Fibroblast of gingiva (primary cell): ENCODE measurements around the gene RNF213.
"Not testable (repeated sequence)": the region's sequence is repeated elsewhere in the genome, so short reads cannot be mapped to it uniquely, and the experiment has no call there.

ENCODE experiments used
- DNase-seq: peaks from one replicate; pipeline ENCODE4 v3.0.0-alpha.2; 2011; ENCODE audit warnings: low read depth

Gene RNF213

DNA sequence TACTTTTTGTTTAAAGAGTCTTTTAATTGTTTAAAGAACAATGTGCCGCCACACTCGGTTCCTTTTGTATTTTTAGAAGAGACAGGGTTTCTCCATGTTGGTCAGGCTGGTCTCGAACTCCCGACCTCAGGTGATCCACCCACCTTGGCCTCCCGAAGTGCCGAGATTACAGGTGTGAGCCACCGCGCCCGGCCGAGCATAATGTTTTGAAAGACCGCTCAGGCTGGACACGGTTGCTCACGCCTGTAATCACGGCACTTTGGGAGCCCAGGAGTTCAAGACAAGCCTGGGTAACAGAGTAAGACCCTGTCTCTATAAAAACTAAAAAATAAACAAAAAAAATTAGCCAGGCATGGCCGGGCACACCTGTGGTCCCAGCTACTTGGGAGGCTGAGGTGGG lies 59.8 kb downstream of the RNF213 start:
- no peak for DNase-seq

- DNase-seq = no peak
These were observed 62.2 kb downstream of the RNF213 start for GRCh38 chr17:80322864-80323263.

DNA sequence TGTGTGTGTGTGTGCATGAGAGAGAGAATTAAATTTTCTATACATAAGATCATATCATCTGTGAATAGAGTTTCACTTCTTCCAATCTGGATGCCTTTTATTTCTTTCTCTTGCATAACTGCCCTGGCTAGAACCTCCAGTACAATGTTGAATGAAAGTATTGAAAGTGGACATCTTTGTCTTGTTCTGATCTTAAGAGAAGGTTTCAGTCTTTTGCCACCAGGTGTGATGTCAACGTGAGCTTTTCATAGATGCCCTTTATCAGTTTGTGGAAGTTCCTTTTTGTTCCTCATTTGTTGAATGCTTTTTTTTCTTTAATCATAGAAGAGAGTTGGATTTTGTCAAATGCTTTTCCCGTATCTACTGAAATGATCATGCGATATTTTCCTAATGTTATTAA lies 63.3 kb downstream of the RNF213 start:
- no peak for DNase-seq

DNA sequence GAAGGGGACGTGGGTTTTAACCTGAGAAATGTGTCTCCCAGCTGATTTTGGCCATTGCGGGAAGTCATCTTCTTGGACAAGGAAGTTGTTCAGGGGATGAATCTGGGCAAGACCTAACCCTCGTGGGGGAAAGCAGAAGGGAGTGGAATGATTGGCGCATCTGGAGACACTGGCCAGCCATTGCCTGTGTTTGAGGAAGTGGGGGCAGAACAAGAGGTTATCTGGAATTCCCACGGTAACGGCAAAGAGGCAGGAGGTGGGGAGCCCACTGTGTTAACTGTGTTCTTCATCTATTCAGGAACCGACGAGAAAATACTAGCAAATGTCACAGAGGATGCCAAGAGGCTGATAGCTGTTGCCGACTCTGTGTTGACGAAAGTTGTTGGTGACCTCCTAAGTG lies 66.9 kb downstream of the RNF213 start:
- no peak for DNase-seq

DNA sequence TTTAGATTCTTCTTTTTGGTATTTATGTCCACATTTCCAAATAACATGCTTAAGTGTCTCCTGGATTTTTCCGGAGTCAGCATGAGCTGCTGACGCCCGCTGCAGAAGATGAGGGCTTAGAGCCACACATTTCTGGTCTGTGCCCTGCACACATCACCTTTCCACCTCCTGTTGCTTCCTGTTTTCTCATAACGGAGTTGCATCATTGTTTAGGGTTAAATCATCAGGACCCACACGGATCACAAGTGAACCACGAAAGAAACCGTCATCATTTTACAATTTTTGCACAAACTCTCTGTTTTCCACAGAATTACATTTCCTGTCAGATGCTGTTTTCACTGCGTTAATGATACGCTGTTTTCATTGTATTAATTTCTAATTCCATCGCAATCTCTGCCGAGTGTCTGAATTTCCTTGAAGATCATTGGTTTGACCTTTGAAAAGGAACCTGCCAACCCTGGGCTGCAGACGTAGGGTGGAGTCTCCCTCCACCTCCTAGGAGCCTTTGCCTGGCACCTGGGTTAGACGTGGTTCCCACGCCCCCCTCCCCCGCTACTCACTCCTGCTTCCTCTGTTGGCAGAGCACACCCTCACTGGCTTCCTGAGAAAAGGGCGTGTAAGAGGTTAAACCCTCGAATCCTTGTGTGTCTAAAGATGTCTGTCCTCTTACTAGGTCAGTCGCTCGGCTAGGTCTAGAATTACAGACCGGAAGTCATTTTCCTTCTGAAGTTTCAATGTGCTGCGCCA lies 68.2 kb downstream of the RNF213 start:
- DNase-seq = no peak

GRCh38 chr17:80329421-80329820 lies 68.8 kb downstream of the RNF213 start:
- DNase-seq = not testable (repeated sequence)

- DNase-seq = no peak
These were observed 69.6 kb downstream of the RNF213 start for GRCh38 chr17:80330276-80330675.

GRCh38 chr17:80330938-80331337 lies 70.3 kb downstream of the RNF213 start:
- DNase-seq = not testable (repeated sequence)

DNA sequence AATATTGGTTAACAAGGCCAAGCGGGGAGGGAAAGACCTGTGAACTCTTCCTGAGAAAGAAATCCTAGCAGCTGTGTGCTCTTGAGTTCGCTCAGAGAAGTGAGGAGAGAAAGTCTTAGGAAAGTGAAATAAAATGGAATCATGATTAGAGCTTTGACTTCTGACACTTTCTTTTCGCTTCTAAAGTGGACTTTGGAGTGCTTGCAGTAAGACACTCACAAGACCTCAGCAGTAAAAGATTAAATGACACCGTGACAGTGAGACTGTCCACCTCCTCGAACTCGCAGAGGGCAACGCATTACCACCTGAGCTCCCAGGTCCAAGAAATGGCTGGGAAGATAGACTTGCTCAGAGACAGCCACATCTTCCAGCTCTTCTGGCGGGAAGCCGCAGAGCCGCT lies 71.2 kb downstream of the RNF213 start:
- DNase-seq = no peak

- no peak for DNase-seq
These were observed 76.7 kb downstream of the RNF213 start for GRCh38 chr17:80337195-80337895.

- DNase-seq = no peak
These were observed 78.5 kb downstream of the RNF213 start for GRCh38 chr17:80339118-80339517.

DNA sequence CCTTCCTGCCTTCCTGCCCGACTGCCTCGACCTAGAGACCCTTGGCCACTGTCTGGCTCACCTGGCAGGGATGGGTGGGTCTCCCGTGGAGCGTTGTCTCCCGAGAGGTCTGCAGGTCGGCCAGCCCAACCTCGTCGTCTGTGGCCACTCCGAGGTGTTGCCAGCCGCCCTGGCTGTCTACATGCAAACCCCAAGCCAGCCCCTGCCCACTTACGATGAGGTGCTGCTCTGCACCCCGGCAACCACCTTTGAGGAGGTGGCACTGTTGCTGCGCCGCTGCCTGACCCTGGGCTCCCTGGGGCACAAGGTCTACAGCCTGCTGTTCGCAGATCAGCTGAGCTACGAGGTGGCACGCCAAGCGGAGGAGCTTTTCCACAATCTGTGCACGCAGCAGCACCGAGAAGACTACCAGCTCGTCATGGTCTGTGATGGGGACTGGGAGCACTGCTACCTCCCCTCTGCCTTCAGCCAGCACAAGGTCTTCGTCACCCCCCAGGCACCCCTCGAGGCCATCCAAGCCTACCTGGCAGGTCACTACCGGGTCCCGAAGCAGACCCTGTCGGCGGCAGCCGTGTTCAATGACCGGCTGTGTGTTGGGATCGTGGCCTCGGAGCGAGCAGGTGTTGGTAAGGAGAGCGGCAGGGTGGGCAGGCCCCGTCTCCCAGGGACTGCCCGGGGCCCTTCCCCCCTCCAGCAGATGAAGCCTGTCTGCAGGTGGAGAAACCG lies 79.2 kb downstream of the RNF213 start:
- DNase-seq = no peak

- no peak for DNase-seq
These were observed 84.7 kb downstream of the RNF213 start for GRCh38 chr17:80345321-80345720.

DNA sequence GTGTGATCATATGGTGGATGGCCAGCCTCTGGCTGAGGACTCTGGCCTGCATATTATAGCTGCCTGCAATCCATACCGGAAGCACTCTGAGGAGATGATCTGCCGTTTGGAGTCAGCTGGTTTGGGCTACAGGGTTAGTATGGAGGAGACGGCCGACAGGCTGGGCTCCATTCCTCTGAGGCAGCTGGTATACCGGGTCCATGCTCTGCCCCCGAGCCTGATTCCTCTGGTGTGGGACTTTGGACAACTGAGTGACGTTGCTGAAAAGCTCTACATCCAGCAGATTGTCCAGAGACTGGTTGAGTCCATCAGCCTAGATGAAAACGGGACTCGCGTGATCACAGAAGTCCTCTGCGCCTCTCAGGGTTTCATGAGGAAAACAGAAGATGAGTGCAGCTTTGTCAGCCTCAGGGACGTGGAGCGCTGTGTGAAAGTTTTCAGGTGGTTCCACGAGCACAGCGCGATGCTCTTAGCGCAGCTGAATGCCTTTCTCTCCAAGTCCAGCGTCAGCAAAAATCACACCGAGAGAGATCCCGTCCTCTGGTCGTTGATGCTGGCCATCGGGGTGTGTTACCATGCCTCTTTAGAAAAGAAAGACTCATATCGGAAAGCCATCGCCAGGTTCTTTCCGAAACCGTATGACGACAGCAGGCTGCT lies 85.3 kb downstream of the RNF213 start:
- DNase-seq = no peak

DNA sequence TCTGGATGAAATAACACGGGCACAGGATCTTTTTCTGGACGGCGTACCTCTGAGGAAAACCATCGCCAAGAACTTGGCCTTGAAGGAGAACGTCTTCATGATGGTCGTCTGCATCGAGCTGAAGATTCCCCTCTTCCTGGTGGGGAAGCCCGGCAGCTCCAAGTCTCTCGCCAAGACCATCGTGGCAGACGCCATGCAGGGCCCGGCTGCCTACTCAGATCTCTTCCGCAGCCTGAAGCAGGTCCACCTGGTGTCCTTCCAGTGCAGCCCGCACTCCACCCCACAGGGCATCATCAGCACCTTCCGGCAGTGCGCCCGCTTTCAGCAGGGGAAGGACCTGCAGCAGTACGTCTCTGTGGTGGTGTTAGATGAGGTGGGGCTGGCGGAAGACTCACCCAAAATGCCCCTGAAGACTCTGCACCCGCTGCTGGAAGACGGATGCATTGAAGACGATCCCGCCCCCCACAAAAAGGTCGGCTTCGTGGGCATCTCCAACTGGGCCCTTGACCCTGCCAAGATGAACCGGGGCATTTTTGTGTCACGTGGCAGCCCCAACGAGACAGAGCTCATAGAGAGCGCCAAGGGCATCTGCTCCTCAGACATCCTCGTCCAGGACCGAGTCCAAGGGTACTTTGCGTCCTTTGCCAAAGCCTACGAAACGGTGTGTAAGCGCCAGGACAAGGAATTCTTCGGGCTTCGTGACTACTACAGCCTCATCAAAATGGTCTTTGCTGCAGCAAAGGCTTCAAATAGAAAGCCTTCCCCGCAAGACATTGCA lies 86.0 kb downstream of the RNF213 start:
- DNase-seq = no peak

GRCh38 chr17:80347536-80347935 lies 86.9 kb downstream of the RNF213 start:
- no peak for DNase-seq

GRCh38 chr17:80347948-80348351 lies 87.3 kb downstream of the RNF213 start:
- DNase-seq = no peak

DNA sequence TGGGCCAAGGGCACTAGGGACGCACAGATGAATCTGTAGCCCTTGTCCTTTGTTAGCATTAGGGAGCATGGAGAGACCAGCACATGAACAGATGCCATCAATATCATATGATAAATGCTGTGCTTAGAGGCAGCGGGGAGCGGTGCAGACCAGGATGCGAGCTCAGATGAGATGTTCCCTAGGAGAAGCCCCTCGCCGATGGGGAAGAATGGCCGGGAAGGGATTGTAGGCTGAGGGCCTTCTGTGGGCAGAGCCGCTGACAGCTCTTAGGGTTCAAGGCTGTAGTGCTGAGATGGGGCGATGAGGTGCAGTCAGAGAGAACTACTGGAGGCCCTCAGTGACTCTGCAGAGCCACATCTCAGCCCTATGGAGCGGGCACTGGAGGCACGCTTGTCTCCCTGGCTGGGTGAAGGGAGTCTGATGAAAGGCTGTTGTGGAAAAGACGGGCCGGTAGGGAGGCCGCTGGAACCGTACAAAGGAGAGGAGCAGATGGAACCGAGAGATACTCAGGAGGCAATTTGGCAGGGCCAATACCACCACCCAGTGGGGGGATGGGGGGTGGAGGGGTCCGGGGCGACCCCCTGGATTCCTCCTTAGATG lies 88.0 kb downstream of the RNF213 start:
- DNase-seq = no peak

DNA sequence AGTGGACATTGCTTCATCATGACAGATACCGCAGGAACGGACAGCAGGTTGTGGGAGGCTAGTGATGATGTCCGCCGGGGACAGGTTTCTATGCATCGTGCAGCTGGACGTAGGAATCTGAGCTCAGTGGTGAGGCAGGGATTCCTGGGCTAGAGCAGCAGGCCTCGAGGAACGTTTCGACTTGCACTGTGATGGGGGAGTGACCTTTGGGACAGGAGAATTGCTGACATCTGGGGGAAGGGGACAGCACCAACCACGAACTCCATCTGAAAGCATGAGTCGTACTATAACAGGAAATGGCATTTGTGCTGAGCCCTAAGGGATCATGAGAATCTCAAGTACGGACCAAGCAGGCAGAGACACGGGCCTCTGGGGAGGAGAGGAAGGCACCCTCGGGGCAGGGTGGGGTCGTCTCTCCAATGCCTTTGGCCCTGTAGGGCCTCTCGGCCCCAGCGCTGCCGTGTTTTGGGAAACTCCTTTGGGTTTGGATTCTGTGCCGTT lies 88.5 kb downstream of the RNF213 start:
- DNase-seq = no peak

GRCh38 chr17:80349751-80350150 lies 89.1 kb downstream of the RNF213 start:
- DNase-seq = no peak
